ENCODE data around the gene STK17B.

The STK17B gene

DNA sequence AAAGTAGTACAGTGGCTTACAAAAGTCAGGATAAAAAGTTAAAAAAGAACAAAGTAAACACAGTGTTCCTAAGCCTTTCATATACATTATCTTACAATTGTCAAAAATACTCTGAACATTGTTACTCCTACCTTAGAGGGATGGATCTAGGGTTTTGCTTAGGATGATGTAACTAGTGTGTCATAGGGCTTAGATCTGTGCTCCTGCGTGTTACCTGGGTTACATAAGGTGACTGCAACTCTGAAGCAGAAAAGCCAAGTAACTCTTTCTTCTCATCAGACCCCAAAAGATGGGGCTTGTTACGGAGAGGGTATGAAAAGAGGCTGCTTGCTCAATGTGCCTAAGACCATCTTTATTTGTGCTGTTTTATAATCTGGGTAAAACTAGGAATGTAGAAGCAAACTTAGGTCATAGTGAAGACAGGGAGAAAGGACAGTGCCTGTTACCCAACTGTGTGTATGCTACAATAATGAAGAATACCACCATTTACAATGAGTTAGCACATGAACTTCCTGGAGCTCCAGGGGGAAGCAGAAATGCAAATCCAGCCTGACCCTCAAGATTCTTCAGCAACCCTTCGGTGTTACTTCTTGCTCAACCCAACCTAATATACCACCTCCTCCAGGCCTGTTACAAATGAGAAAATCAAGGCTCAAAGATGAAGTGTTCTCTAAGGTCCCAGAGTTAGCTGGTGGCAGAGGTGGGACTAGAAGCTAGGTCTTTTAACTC lies 42.0 kb upstream of the STK17B start:
- DNase-seq (ENCODE audit: low read depth), result no peak
- H3K4me3 ChIP-seq (ENCODE audit: low read depth, low read length), result no peak overlapping the region
- TF ChIP-seq, protein P1, sequence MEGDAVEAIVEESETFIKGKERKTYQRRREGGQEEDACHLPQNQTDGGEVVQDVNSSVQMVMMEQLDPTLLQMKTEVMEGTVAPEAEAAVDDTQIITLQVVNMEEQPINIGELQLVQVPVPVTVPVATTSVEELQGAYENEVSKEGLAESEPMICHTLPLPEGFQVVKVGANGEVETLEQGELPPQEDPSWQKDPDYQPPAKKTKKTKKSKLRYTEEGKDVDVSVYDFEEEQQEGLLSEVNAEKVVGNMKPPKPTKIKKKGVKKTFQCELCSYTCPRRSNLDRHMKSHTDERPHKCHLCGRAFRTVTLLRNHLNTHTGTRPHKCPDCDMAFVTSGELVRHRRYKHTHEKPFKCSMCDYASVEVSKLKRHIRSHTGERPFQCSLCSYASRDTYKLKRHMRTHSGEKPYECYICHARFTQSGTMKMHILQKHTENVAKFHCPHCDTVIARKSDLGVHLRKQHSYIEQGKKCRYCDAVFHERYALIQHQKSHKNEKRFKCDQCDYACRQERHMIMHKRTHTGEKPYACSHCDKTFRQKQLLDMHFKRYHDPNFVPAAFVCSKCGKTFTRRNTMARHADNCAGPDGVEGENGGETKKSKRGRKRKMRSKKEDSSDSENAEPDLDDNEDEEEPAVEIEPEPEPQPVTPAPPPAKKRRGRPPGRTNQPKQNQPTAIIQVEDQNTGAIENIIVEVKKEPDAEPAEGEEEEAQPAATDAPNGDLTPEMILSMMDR (IDR thresholded peaks at IDR 0.05; ENCODE audit: low read depth, low read length, missing control alignments), result no peak

DNA sequence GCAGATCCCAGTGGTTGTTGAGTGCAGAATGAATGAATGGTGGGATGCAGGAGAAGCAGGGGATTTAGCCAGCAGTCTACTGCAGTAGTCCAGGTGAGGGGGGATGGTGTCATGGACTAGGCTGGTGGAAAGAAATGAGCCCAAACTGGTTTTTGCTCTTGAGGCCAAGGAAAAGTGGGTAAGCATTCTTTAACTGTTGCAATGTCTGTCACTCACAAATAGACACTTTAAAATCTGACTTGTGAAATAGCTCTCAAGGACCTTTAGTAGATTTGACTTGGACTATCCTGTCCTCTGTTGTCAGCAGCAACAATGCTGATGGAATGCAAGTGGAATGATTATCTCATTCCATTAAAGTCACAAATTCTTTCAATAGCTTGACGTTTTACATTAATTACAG lies 37.5 kb upstream of the STK17B start:
- H3K4me3 ChIP-seq (ENCODE audit: low read depth, low read length), result no peak overlapping the region
- TF ChIP-seq, protein P1 (IDR thresholded peaks at IDR 0.05; ENCODE audit: low read depth, low read length, missing control alignments), result no peak
- no peak for DNase-seq (ENCODE audit: low read depth)

DNA sequence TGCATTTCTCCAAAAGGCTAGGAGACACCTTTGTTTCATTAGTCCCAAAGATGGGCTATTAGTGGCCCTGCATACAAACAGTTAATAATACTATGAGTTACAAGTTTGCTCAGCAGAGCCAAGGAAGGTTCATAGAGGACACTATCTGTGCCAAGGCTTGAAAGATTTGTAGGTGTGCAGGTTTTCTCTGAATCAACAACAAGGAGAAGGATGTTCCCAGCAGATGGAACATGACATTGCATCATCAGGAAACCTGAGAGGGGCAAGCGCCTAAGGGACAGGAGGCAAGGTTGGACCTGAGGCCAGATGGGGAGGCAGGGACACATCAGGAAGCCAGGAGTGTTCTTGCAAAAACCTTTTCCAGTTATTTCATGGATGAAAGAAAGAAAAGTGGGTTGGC lies 35.4 kb upstream of the STK17B start:
- no peak for DNase-seq (ENCODE audit: low read depth)
- no peak overlapping the region for H3K4me3 ChIP-seq (ENCODE audit: low read depth, low read length)
- TF ChIP-seq, protein P1 (IDR thresholded peaks at IDR 0.05; ENCODE audit: low read depth, low read length, missing control alignments), result no peak

DNA sequence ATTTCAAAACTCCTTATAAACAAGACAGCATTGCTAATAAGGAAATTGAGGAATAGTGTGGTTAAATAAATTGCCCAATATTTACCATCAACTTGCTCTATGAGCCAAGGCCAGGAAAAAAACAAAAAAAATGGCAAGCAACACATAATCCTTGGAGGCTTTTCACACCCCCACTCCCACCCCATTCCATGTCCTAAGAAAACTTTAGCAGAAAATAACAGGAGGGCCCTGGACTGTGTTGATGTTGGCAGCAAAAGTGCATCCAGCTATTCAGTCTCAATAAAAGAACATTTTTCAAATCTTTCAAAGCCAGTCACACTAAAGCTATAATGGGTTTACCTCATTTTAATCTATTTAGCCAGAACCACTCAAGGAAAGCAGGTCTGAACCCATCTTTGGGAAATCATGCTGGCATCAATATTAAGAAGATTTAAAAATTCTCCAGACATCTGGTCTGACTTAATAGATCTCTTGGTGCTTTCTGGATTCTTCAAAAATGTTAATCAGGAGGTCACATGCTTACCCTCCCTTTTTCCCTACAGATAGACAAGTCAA lies 34.6 kb upstream of the STK17B start:
- no peak for DNase-seq (ENCODE audit: low read depth)
- H3K4me3 ChIP-seq (ENCODE audit: low read depth, low read length), result no peak overlapping the region

DNA sequence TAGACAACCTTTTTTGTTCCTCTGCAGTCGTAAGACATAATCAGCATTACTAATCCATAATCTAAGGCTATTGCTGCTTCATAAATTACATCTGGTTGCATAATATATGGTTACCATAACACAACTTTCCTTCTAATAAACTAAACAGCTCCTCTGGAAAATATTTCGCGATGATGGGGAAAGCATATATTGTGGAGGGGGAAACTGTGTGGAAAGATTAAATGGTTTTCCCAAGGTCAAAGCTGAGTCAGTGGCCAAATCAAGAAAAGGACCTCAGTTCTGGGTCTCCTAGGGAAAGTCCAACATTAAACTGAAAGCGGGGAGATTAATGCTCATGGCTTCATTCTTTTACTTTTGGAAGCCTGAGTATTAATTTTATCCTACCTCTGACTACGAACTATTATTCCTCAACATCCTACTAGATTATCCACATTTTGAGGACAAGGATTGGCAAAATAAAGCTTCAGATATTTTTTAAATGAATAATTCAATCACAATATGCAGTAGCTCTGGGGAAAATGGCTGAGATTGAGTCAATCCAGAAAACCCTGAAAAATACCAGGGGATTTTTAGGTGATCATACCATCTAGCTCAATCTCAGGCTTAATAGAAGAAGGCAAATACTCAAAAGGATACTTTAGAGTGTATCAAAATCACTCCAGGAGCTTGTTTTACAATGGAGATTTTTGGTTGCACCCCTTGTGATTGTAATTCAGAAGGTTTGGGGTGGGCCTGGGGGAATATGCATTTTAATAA lies 33.8 kb upstream of the STK17B start:
- no peak overlapping the region for H3K4me3 ChIP-seq (ENCODE audit: low read depth, low read length)
- no peak for DNase-seq (ENCODE audit: low read depth)
- TF ChIP-seq, protein P1 (IDR thresholded peaks at IDR 0.05; ENCODE audit: low read depth, low read length, missing control alignments), result no peak

More for the DNA sequence above, 34.6 kb upstream of the STK17B start:
- TF ChIP-seq, protein P1 (IDR thresholded peaks at IDR 0.05; ENCODE audit: low read depth, low read length, missing control alignments), result no peak

DNA sequence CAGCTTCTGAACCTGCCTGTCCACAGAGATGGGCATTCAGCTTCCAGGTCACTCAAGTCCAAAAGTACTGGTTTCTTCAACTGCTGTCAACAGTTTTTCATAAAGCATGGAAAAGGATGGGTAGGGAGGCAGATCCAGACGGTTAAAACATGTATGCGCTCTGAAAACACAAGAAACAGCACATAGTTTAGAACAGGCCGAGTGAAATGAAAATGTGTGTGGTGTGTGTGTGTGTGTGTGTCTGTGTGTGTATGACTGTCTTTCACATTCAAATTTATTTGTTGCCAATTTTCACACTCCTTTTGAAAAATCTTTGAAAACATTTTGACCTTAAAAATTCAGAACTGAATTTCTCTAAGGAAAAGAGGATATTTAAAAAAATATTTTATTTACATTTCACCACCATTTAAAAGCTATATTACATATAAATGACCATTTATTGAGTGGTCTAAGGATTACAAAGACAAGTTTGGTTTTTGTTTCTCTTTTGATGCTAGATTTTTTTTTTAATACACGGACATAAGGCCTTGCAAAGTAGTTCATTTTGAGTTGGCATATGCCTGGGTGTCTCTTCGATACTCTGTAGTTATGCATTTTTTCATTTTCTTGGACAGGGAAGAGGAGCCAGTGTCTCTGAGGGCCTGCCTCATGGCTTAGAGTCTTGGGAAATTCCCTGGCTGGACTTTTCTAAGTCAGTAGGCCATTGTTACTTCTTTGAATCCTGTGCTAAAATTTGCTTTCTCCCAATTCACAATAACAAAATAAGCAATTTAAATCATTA lies 30.0 kb upstream of the STK17B start:
- H3K4me3 ChIP-seq (ENCODE audit: low read depth, low read length), result no peak overlapping the region
- TF ChIP-seq, protein P1 (IDR thresholded peaks at IDR 0.05; ENCODE audit: low read depth, low read length, missing control alignments), result no peak
- DNase-seq (ENCODE audit: low read depth), result no peak
